ENCODE data around the gene BSPRY. TPM values are rescaled to one million over a fixed set of nuclear protein-coding genes. Genes with fewer than 3 reads are reported as not detected.

Gene BSPRY
- total and polyA plus RNA-seq, 2 experiments from 2014 or later: 4.8 to 6.6 TPM

DNA sequence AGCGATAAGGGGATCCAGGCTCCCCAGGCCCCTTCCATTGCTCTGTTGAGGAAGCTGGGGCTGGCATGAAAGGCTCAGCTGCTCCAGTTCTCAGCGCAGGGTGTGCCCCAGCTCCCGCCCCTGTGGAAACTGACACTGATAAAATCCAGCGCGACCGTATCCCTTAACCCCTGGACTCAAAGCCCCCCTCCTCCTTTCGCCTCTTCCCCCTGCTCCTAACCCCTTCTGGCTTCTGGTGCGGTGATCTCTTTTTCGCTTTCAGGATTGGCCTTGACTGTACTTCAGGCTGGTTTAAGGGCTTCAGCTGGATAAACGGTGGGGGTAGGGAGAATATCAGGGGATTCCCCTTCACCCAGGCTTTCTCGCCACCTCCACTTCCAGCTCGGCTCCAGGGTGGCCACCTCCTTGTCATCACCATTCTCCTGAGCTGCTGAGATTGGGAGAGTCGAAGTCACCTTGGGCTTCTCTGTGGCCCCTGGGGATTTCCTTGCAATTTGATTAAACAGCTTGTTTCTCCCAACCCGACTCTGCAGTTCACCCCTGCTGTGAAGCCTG, 843 bp downstream of the BSPRY start:
- H3F3A ChIP-seq (replicated peaks; ENCODE audit: low read depth): no peaks in the 10 kb centered on the region
- Mint-ChIP-seq H3K4me1 (peaks cover 16% of the 10 kb centered on the region), H3K27me3 (ENCODE audit: insufficient read depth, low read depth, poor library complexity) (peaks cover 19% of the 10 kb centered on the region), H3K9me3 (no peaks in the 10 kb centered on the region), H3K27ac (no peak overlapping the region), H3K36me3 (ENCODE audit: low read depth) (no peaks in the 10 kb centered on the region), H3K4me3 (peak overlapping the region; percentile 81)
- H3K27ac ChIP-seq (ENCODE audit: low read depth): no peak overlapping the region
- ATAC-seq: peak; percentile 12
- H3K36me3 ChIP-seq (ENCODE audit: insufficient read depth): no peaks in the 10 kb centered on the region
- peaks cover 2% of the 10 kb centered on the region; the same call in 1 of the 2 replicates for H3K9me2 ChIP-seq (ENCODE audit: insufficient read depth)
- TF ChIP-seq NANOG (IDR thresholded peaks at IDR 0.05; ENCODE audit: borderline replicate concordance) (no peak), STAT1 (IDR thresholded peaks at IDR 0.05; ENCODE audit: unreplicated experiment) (no peak), JUNB (IDR thresholded peaks at IDR 0.05; ENCODE audit: unreplicated experiment) (no peak), ZNF114 (CRISPR knock-in tag; IDR thresholded peaks at IDR 0.05) (no peak), POLR2AphosphoS5 (IDR thresholded peaks at IDR 0.05; ENCODE audit: low read depth) (no peak), CREB1 (CRISPR knock-in tag; IDR thresholded peaks at IDR 0.05; ENCODE audit: low read depth) (no peak), ZNF331 (CRISPR knock-in tag; IDR thresholded peaks at IDR 0.05; ENCODE audit: low read depth) (no peak), EZH2 (IDR thresholded peaks at IDR 0.05; ENCODE audit: low read depth, unreplicated experiment) (no peak), EZH2phosphoT487 (IDR thresholded peaks at IDR 0.05; ENCODE audit: unreplicated experiment) (no peak)
- TF ChIP-seq, protein P1, sequence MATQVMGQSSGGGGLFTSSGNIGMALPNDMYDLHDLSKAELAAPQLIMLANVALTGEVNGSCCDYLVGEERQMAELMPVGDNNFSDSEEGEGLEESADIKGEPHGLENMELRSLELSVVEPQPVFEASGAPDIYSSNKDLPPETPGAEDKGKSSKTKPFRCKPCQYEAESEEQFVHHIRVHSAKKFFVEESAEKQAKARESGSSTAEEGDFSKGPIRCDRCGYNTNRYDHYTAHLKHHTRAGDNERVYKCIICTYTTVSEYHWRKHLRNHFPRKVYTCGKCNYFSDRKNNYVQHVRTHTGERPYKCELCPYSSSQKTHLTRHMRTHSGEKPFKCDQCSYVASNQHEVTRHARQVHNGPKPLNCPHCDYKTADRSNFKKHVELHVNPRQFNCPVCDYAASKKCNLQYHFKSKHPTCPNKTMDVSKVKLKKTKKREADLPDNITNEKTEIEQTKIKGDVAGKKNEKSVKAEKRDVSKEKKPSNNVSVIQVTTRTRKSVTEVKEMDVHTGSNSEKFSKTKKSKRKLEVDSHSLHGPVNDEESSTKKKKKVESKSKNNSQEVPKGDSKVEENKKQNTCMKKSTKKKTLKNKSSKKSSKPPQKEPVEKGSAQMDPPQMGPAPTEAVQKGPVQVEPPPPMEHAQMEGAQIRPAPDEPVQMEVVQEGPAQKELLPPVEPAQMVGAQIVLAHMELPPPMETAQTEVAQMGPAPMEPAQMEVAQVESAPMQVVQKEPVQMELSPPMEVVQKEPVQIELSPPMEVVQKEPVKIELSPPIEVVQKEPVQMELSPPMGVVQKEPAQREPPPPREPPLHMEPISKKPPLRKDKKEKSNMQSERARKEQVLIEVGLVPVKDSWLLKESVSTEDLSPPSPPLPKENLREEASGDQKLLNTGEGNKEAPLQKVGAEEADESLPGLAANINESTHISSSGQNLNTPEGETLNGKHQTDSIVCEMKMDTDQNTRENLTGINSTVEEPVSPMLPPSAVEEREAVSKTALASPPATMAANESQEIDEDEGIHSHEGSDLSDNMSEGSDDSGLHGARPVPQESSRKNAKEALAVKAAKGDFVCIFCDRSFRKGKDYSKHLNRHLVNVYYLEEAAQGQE (IDR thresholded peaks at IDR 0.05; ENCODE audit: unreplicated experiment): no peak
- TF ChIP-seq, protein P2, sequence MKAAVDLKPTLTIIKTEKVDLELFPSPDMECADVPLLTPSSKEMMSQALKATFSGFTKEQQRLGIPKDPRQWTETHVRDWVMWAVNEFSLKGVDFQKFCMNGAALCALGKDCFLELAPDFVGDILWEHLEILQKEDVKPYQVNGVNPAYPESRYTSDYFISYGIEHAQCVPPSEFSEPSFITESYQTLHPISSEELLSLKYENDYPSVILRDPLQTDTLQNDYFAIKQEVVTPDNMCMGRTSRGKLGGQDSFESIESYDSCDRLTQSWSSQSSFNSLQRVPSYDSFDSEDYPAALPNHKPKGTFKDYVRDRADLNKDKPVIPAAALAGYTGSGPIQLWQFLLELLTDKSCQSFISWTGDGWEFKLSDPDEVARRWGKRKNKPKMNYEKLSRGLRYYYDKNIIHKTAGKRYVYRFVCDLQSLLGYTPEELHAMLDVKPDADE (IDR thresholded peaks at IDR 0.05): no peak
- peak overlapping the region; percentile 80 for H3K4me2 ChIP-seq
- peak overlapping the region; percentile 90 for H2AFZ ChIP-seq
- H3K4me3 ChIP-seq: peak overlapping the region; percentile 79
- peaks cover 16% of the 10 kb centered on the region; the same call in 1 of the 2 replicates for H3K4me1 ChIP-seq (ENCODE audit: insufficient read depth)
- no peaks in the 10 kb centered on the region for H4K20me1 ChIP-seq (replicated peaks; ENCODE audit: insufficient read depth)
- peaks cover 28% of the 10 kb centered on the region for H3K27me3 ChIP-seq (ENCODE audit: insufficient read depth)
- DNase-seq (ENCODE audit: low spot score): no peak
- H3K79me2 ChIP-seq (replicated peaks; ENCODE audit: insufficient read depth): no peaks in the 10 kb centered on the region

DNA sequence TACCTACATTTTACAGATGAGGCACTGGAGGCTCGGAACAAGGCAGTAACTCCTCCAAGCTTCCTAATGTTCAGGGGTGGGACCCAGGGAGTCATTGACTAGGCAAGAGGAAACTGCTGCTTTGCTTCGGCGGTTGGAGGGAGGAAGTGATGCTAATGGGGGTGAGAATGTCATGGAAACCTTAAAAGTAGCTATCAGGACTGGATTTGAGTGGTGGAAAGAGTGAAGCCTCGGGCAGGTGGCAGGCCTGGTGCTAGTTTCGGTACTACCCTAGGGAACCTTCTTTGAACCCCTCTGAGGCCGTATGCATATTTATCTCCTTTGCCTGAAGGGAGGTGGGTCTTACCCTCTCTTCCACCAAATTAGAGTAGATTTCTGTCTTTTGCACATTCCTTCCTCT, 1.6 kb downstream of the BSPRY start:
- Histone ChIP-seq H2AFZ (no peak overlapping the region), H3F3A (replicated peaks; ENCODE audit: low read depth) (no peaks in the 10 kb centered on the region), H4K20me1 (replicated peaks; ENCODE audit: insufficient read depth) (no peaks in the 10 kb centered on the region), H3K4me1 (ENCODE audit: insufficient read depth) (peaks cover 16% of the 10 kb centered on the region; the same call in 1 of the 2 replicates), H3K4me3 (peak overlapping the region; percentile 79), H3K27ac (ENCODE audit: low read depth) (no peak overlapping the region), H3K36me3 (ENCODE audit: insufficient read depth) (no peaks in the 10 kb centered on the region), H3K27me3 (ENCODE audit: insufficient read depth) (peaks cover 28% of the 10 kb centered on the region), H3K9me2 (ENCODE audit: insufficient read depth) (peaks cover 2% of the 10 kb centered on the region; the same call in 1 of the 2 replicates), H3K79me2 (replicated peaks; ENCODE audit: insufficient read depth) (no peaks in the 10 kb centered on the region), H3K4me2 (peak overlapping the region; percentile 80)
- Mint-ChIP-seq H3K4me3 (peak overlapping the region; percentile 81), H3K4me1 (peaks cover 16% of the 10 kb centered on the region), H3K27ac (no peak overlapping the region), H3K9me3 (no peaks in the 10 kb centered on the region), H3K27me3 (ENCODE audit: insufficient read depth, low read depth, poor library complexity) (peaks cover 19% of the 10 kb centered on the region), H3K36me3 (ENCODE audit: low read depth) (no peaks in the 10 kb centered on the region)
- DNase-seq (ENCODE audit: low spot score): no peak
- ATAC-seq: no peak
- TF ChIP-seq, protein P1 (IDR thresholded peaks at IDR 0.05; ENCODE audit: unreplicated experiment): no peak
- TF ChIP-seq EZH2 (IDR thresholded peaks at IDR 0.05; ENCODE audit: low read depth, unreplicated experiment): no peak
- TF ChIP-seq, protein P3, sequence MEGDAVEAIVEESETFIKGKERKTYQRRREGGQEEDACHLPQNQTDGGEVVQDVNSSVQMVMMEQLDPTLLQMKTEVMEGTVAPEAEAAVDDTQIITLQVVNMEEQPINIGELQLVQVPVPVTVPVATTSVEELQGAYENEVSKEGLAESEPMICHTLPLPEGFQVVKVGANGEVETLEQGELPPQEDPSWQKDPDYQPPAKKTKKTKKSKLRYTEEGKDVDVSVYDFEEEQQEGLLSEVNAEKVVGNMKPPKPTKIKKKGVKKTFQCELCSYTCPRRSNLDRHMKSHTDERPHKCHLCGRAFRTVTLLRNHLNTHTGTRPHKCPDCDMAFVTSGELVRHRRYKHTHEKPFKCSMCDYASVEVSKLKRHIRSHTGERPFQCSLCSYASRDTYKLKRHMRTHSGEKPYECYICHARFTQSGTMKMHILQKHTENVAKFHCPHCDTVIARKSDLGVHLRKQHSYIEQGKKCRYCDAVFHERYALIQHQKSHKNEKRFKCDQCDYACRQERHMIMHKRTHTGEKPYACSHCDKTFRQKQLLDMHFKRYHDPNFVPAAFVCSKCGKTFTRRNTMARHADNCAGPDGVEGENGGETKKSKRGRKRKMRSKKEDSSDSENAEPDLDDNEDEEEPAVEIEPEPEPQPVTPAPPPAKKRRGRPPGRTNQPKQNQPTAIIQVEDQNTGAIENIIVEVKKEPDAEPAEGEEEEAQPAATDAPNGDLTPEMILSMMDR (conservative IDR thresholded peaks at IDR 0.05; ENCODE audit: low read depth in 2 of 2): no peak
- no peak for TF ChIP-seq STAT1 (IDR thresholded peaks at IDR 0.05; ENCODE audit: unreplicated experiment)
- TF ChIP-seq CREB1 (CRISPR knock-in tag; IDR thresholded peaks at IDR 0.05; ENCODE audit: low read depth): no peak
- no peak for TF ChIP-seq ZNF331 (CRISPR knock-in tag; IDR thresholded peaks at IDR 0.05; ENCODE audit: low read depth)
- no peak for TF ChIP-seq JUNB (IDR thresholded peaks at IDR 0.05; ENCODE audit: unreplicated experiment)
- no peak for TF ChIP-seq EZH2phosphoT487 (IDR thresholded peaks at IDR 0.05; ENCODE audit: unreplicated experiment)
- no peak for TF ChIP-seq POLR2AphosphoS5 (IDR thresholded peaks at IDR 0.05; ENCODE audit: low read depth)
